HepG2 (cell line): ENCODE data around the gene CRTC2. TPM values are rescaled to one million over a fixed set of nuclear protein-coding genes. Genes with fewer than 3 reads are reported as not detected.

Experiments used
- AKAP8 ChIP-seq: sonication (generic); formaldehyde crosslinking; IDR thresholded peaks from 2 replicates; pipeline ENCODE4 v1.5.1; 2020; ENCODE audit warnings: mild to moderate bottlenecking, missing genetic modification reagents
- ARNT ChIP-seq: fragments of 450-650 bp; IDR thresholded peaks from 2 replicates; pipeline ENCODE4 v1.6.1; 2017
- EP300 ChIP-seq, 3 experiments: sonication (generic) in 1 of 3; formaldehyde crosslinking in 1 of 3; IDR thresholded peaks; 2 replicates each; pipeline versions ENCODE4 v1.5.1 to v1.6.1; 2011 to 2020; ENCODE audit warnings: low read depth in 2 of 3, low read length in 2 of 3, borderline replicate concordance in 1 of 3, improper control_type of control experiment in 1 of 3, mild to moderate bottlenecking in 1 of 3, missing genetic modification reagents in 1 of 3, moderate library complexity in 1 of 3
- HMGXB4 ChIP-seq, 2 experiments: sonication (generic) in 1 of 2; formaldehyde crosslinking in 1 of 2; IDR thresholded peaks; 2 replicates each; pipeline versions ENCODE4 v1.4.0 to v1.6.1; 2018 to 2020; ENCODE audit warnings: missing genetic modification reagents in 2 of 2, borderline replicate concordance in 1 of 2, low read depth in 1 of 2, mild to moderate bottlenecking in 1 of 2, missing biosample characterization in 1 of 2
- IRF9 ChIP-seq: sonication (generic); formaldehyde crosslinking; IDR thresholded peaks from 2 replicates; pipeline ENCODE4 v1.8.0; 2022; ENCODE audit warnings: missing genetic modification reagents, mild to moderate bottlenecking, borderline replicate concordance
- JUN ChIP-seq: sonication (generic); formaldehyde crosslinking; IDR thresholded peaks from 2 replicates; pipeline ENCODE4 v1.4.0; 2020; ENCODE audit warnings: mild to moderate bottlenecking, missing genetic modification reagents
- NFE2L2 ChIP-seq: fragments of 150-350 bp; IDR thresholded peaks from 2 replicates; pipeline ENCODE4 v1.6.1; 2014; ENCODE audit warnings: low read length
- PCBP2 ChIP-seq: fragments of 200-400 bp; formaldehyde crosslinking; optimal IDR thresholded peaks from 2 replicates; pipeline ENCODE3; 2018; ENCODE audit warnings: low read length, low read depth; ENCODE audit not compliant: poor library complexity, severe bottlenecking
- SIN3A ChIP-seq: IDR thresholded peaks from 2 replicates; pipeline ENCODE4 v1.6.1; 2011; ENCODE audit warnings: low read depth, mild to moderate bottlenecking, control low read depth, low read length, borderline replicate concordance
- SIN3B ChIP-seq: fragments of 150-350 bp; IDR thresholded peaks from 2 replicates; pipeline ENCODE4 v1.6.1; 2014; ENCODE audit warnings: low read length
- TEF ChIP-seq: sonication (generic); formaldehyde crosslinking; IDR thresholded peaks from 2 replicates; pipeline ENCODE4 v1.5.0; 2020; ENCODE audit warnings: missing genetic modification reagents
- UBTF ChIP-seq: sonication (generic); formaldehyde crosslinking; IDR thresholded peaks from 2 replicates; pipeline ENCODE4 v1.4.0; 2020; ENCODE audit warnings: mild to moderate bottlenecking, missing genetic modification reagents
- ZBTB39 ChIP-seq: sonication (generic); formaldehyde crosslinking; IDR thresholded peaks from 2 replicates; pipeline ENCODE4 v1.5.0; 2020; ENCODE audit warnings: missing genetic modification reagents
- ZFP82 ChIP-seq: sonication (generic); formaldehyde crosslinking; IDR thresholded peaks from 2 replicates; pipeline ENCODE4 v1.5.1; 2020; ENCODE audit warnings: mild to moderate bottlenecking, missing genetic modification reagents, borderline replicate concordance
- ZNF12 ChIP-seq: sonication (generic); formaldehyde crosslinking; IDR thresholded peaks from 2 replicates; pipeline ENCODE4 v1.5.0; 2020; ENCODE audit warnings: missing genetic modification reagents
- ZNF143 ChIP-seq: sonication (generic); formaldehyde crosslinking; IDR thresholded peaks from 2 replicates; pipeline ENCODE4 v1.4.0; 2020; ENCODE audit warnings: missing genetic modification reagents
- ZNF207 ChIP-seq: fragments of 450-650 bp; IDR thresholded peaks from 2 replicates; pipeline ENCODE4 v1.6.1; 2016; ENCODE audit warnings: antibody characterized with exemption, borderline replicate concordance
- ZNF747 ChIP-seq: sonication (generic); formaldehyde crosslinking; IDR thresholded peaks from 2 replicates; pipeline ENCODE4 v1.8.1; 2023; ENCODE audit warnings: missing genetic modification reagents, mild to moderate bottlenecking, borderline replicate concordance
- ZZZ3 ChIP-seq: sonication (generic); formaldehyde crosslinking; IDR thresholded peaks from 2 replicates; pipeline ENCODE4 v1.4.0; 2020; ENCODE audit warnings: missing genetic modification reagents, mild to moderate bottlenecking, borderline replicate concordance
- polyA plus RNA-seq, 8 experiments: library from polyadenylated mRNA; depleted of rRNA in 3 of 8; stranded (reverse) in 7 of 8; unstranded in 1 of 8; fragments of >200 nt; fragmentation: Illumina TruSeq in 4 of 8; extraction: Trizol in 4 of 8; gene quantifications; 2 replicates each; pipeline versions ENCODE4 v1.2.1 to v1.2.3, GENCODE V29; 2011 to 2016; ENCODE audit warnings: low read depth in 4 of 8, missing spikeins in 1 of 8, mixed read lengths in 1 of 8; ENCODE audit not compliant: insufficient read depth in 1 of 8
- total RNA-seq, 5 experiments: library from RNA; depleted of rRNA; stranded (reverse); fragments of >200 nt; fragmentation: Illumina TruSeq; extraction: Trizol; gene quantifications; 2 replicates each; pipeline ENCODE4 v1.2.3, GENCODE V29; 2016; ENCODE audit warnings: low read depth in 1 of 5

Gene CRTC2
- total and polyA plus RNA-seq, 2 of the 13 experiments (the other 11 are each of a cell fraction or from before 2014, with no cell fraction given) = 6.1 to 26.7 TPM

- 0 out of 2 replicates have a peak, but pooled peaks have one; percentile 52 for TF ChIP-seq AKAP8 (CRISPR knock-in tag)
- TF ChIP-seq EP300 (IDR thresholded peaks at IDR 0.05; ENCODE audit: low read depth in 2 of 2, low read length in 2 of 2) = peak; percentile 22 to 76; a peak in 3 of 4 replicates
- TF ChIP-seq EP300 (CRISPR knock-in tag; IDR thresholded peaks at IDR 0.05; ENCODE audit: borderline replicate concordance) = peak; percentile 75
- no peak for TF ChIP-seq PCBP2
- TF ChIP-seq TEF (CRISPR knock-in tag) = no peak
- TF ChIP-seq NFE2L2 = no peak
- no peak for TF ChIP-seq ZFP82 (CRISPR knock-in tag)
- peak; percentile 62; the same call in 1 of the 2 replicates for TF ChIP-seq SIN3B
- peak; percentile 95; the same call in 1 of the 2 replicates for TF ChIP-seq SIN3A
- no peak for TF ChIP-seq ZNF207
- TF ChIP-seq JUN (CRISPR knock-in tag) = peak; percentile 83
- TF ChIP-seq ZNF747 (CRISPR knock-in tag) = peak; percentile 52; the same call in 1 of the 2 replicates
- TF ChIP-seq ZBTB39 (CRISPR knock-in tag) = no peak
- peak; percentile 93 for TF ChIP-seq IRF9 (CRISPR knock-in tag)
- TF ChIP-seq ZZZ3 = peak; percentile 89; the same call in 1 of the 2 replicates
- TF ChIP-seq ZNF143 (CRISPR knock-in tag) = peak; percentile 69
- no peak for TF ChIP-seq ARNT
- TF ChIP-seq UBTF (CRISPR knock-in tag) = peak; percentile 58
- TF ChIP-seq HMGXB4 (CRISPR knock-in tag; IDR thresholded peaks at IDR 0.05; ENCODE audit: borderline replicate concordance in 1 of 2, low read depth in 1 of 2) = peak; percentile 80 to 92; a peak in 3 of 4 replicates
- TF ChIP-seq ZNF12 (CRISPR knock-in tag) = peak; percentile 49; the same call in 1 of the 2 replicates
Measured at GRCh38 chr1:153990468-153991150, 32.2 kb upstream of the CRTC2 start, which contains the start of gene RPS27 (continued).
